Raji (cell line): ENCODE data around the gene FAM124A.

Experiments
- POLR2A ChIP-seq: IDR thresholded peaks from 2 replicates; pipeline ENCODE4 v1.6.1; 2011; ENCODE audit warnings: low read depth, low read length, control low read depth; ENCODE audit not compliant: insufficient read depth

Gene FAM124A

GRCh38 chr13:51267622-51268021, 45.4 kb downstream of the FAM124A start:
- no peak for TF ChIP-seq POLR2A

GRCh38 chr13:51269039-51269438, 46.8 kb downstream of the FAM124A start:
- no peak for TF ChIP-seq POLR2A

GRCh38 chr13:51270623-51271415, 48.6 kb downstream of the FAM124A start:
- no peak for TF ChIP-seq POLR2A

GRCh38 chr13:51271528-51272085, 49.4 kb downstream of the FAM124A start:
- no peak for TF ChIP-seq POLR2A

- no peak for TF ChIP-seq POLR2A
Observed at GRCh38 chr13:51275101-51275500, 52.9 kb downstream of the FAM124A start.

GRCh38 chr13:51276636-51277035, 54.4 kb downstream of the FAM124A start:
- TF ChIP-seq POLR2A: no peak

- no peak for TF ChIP-seq POLR2A
Observed at GRCh38 chr13:51277928-51278327, 55.7 kb downstream of the FAM124A start.

GRCh38 chr13:51278426-51279130, 56.4 kb downstream of the FAM124A start:
- no peak for TF ChIP-seq POLR2A

GRCh38 chr13:51280379-51280940, 58.3 kb downstream of the FAM124A start:
- no peak for TF ChIP-seq POLR2A

GRCh38 chr13:51282322-51282721, 60.1 kb downstream of the FAM124A start:
- TF ChIP-seq POLR2A: no peak

- no peak for TF ChIP-seq POLR2A
Observed at GRCh38 chr13:51283371-51283770, 61.2 kb downstream of the FAM124A start.

GRCh38 chr13:51284339-51284738, 62.1 kb downstream of the FAM124A start:
- no peak for TF ChIP-seq POLR2A

- no peak for TF ChIP-seq POLR2A
Observed at GRCh38 chr13:51286135-51287002, 64.2 kb downstream of the FAM124A start.

- no peak for TF ChIP-seq POLR2A
Observed at GRCh38 chr13:51287758-51288157, 65.6 kb downstream of the FAM124A start.

- no peak for TF ChIP-seq POLR2A
Observed at GRCh38 chr13:51291341-51291740, 69.1 kb downstream of the FAM124A start.
